ENCODE measurements around the gene SRCAP. TPM values are rescaled to one million over a fixed set of nuclear protein-coding genes. Genes with fewer than 3 reads are reported as not detected.

Gene SRCAP
- polyA plus RNA-seq, 1 of the 3 experiments (the other 2 are of a cell fraction): 5.6 TPM

DNA sequence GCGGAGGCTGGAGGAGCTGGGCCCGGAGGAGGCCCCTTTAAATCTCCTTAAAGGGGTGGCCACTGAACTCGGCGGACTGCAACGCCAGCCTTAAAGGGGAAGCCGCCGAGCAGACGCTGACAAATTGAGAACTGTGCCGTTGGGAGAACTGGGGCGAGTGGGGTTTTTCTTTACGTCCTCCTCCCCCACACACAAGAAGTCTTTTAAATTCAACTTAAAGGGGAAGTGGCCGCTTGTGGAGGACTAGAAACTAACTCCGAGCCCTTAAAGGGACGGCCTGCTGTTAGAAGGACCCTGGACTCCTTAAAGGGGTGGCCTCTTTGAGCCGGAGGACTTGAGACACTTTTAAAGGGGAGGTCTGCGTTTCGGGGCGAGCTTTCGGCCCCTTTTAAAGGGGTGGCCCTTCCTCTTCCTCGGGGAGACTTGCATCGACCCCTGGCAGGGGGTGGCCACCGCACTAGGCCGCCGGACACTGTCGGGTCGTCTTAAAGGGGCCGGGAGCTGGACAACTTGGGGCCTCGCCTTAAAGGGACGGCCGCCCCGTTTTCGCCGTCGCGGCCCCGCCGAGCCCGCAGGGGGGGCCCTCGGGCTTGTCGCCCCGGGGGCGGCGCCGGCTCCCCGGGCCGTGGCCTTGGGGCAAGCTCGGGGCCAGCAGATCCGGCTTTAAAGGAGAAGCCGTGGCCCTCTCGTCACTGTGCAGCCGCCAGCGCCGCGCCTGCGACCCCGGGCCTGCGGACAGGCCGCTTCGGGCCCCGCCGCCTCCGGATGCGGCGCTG lies 40.1 kb upstream of the SRCAP start (continued):
- TF ChIP-seq EZH2phosphoT487 (IDR thresholded peaks at IDR 0.05; ENCODE audit: borderline replicate concordance, low read depth): no peak
- TF ChIP-seq, protein P1, sequence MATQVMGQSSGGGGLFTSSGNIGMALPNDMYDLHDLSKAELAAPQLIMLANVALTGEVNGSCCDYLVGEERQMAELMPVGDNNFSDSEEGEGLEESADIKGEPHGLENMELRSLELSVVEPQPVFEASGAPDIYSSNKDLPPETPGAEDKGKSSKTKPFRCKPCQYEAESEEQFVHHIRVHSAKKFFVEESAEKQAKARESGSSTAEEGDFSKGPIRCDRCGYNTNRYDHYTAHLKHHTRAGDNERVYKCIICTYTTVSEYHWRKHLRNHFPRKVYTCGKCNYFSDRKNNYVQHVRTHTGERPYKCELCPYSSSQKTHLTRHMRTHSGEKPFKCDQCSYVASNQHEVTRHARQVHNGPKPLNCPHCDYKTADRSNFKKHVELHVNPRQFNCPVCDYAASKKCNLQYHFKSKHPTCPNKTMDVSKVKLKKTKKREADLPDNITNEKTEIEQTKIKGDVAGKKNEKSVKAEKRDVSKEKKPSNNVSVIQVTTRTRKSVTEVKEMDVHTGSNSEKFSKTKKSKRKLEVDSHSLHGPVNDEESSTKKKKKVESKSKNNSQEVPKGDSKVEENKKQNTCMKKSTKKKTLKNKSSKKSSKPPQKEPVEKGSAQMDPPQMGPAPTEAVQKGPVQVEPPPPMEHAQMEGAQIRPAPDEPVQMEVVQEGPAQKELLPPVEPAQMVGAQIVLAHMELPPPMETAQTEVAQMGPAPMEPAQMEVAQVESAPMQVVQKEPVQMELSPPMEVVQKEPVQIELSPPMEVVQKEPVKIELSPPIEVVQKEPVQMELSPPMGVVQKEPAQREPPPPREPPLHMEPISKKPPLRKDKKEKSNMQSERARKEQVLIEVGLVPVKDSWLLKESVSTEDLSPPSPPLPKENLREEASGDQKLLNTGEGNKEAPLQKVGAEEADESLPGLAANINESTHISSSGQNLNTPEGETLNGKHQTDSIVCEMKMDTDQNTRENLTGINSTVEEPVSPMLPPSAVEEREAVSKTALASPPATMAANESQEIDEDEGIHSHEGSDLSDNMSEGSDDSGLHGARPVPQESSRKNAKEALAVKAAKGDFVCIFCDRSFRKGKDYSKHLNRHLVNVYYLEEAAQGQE (IDR thresholded peaks at IDR 0.05; ENCODE audit: low read depth, low read length): no peak
- no peak for TF ChIP-seq RFX5 (IDR thresholded peaks at IDR 0.05; ENCODE audit: low read length)
- TF ChIP-seq MEF2A (IDR thresholded peaks at IDR 0.05; ENCODE audit: borderline replicate concordance, low read depth): no peak
- no peak for TF ChIP-seq FOSL2 (IDR thresholded peaks at IDR 0.05; ENCODE audit: borderline replicate concordance, low read depth)
- TF ChIP-seq POLR2AphosphoS5 (IDR thresholded peaks at IDR 0.05; ENCODE audit: low read depth, low read length): no peak; the same call in none of the 2 replicates
- TF ChIP-seq RXRA (IDR thresholded peaks at IDR 0.05; ENCODE audit: borderline replicate concordance, low read depth): no peak
- TF ChIP-seq, protein P2, sequence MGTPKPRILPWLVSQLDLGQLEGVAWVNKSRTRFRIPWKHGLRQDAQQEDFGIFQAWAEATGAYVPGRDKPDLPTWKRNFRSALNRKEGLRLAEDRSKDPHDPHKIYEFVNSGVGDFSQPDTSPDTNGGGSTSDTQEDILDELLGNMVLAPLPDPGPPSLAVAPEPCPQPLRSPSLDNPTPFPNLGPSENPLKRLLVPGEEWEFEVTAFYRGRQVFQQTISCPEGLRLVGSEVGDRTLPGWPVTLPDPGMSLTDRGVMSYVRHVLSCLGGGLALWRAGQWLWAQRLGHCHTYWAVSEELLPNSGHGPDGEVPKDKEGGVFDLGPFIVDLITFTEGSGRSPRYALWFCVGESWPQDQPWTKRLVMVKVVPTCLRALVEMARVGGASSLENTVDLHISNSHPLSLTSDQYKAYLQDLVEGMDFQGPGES (IDR thresholded peaks at IDR 0.05; ENCODE audit: low read depth, low read length): no peak
- TF ChIP-seq TAF1 (IDR thresholded peaks at IDR 0.05; ENCODE audit: borderline replicate concordance, low read depth, low read length): no peak
- TF ChIP-seq, protein P3, sequence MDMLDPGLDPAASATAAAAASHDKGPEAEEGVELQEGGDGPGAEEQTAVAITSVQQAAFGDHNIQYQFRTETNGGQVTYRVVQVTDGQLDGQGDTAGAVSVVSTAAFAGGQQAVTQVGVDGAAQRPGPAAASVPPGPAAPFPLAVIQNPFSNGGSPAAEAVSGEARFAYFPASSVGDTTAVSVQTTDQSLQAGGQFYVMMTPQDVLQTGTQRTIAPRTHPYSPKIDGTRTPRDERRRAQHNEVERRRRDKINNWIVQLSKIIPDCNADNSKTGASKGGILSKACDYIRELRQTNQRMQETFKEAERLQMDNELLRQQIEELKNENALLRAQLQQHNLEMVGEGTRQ (IDR thresholded peaks at IDR 0.05; ENCODE audit: borderline replicate concordance, low read depth, low read length): no peak
- no peak for TF ChIP-seq FOXM1 (IDR thresholded peaks at IDR 0.05; ENCODE audit: low read depth)
- TF ChIP-seq, protein P4, sequence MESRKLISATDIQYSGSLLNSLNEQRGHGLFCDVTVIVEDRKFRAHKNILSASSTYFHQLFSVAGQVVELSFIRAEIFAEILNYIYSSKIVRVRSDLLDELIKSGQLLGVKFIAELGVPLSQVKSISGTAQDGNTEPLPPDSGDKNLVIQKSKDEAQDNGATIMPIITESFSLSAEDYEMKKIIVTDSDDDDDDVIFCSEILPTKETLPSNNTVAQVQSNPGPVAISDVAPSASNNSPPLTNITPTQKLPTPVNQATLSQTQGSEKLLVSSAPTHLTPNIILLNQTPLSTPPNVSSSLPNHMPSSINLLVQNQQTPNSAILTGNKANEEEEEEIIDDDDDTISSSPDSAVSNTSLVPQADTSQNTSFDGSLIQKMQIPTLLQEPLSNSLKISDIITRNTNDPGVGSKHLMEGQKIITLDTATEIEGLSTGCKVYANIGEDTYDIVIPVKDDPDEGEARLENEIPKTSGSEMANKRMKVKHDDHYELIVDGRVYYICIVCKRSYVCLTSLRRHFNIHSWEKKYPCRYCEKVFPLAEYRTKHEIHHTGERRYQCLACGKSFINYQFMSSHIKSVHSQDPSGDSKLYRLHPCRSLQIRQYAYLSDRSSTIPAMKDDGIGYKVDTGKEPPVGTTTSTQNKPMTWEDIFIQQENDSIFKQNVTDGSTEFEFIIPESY (IDR thresholded peaks at IDR 0.05; ENCODE audit: borderline replicate concordance, low read depth): no peak
- no peak for TF ChIP-seq CHD2 (IDR thresholded peaks at IDR 0.05; ENCODE audit: low read length, partially characterized antibody)
- TF ChIP-seq JUND (IDR thresholded peaks at IDR 0.05): no peak
- TF ChIP-seq FOXJ3 (CRISPR knock-in tag; IDR thresholded peaks at IDR 0.05): no peak
- TF ChIP-seq, protein P5, sequence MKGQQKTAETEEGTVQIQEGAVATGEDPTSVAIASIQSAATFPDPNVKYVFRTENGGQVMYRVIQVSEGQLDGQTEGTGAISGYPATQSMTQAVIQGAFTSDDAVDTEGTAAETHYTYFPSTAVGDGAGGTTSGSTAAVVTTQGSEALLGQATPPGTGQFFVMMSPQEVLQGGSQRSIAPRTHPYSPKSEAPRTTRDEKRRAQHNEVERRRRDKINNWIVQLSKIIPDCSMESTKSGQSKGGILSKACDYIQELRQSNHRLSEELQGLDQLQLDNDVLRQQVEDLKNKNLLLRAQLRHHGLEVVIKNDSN (IDR thresholded peaks at IDR 0.05; ENCODE audit: borderline replicate concordance, low read depth): no peak
- TF ChIP-seq TEAD4 (IDR thresholded peaks at IDR 0.05; ENCODE audit: borderline replicate concordance, insufficient read depth): no peak
